Measurements from ENCODE around the gene RGS4. TPM values are rescaled to one million over a fixed set of nuclear protein-coding genes. Genes with fewer than 3 reads are reported as not detected.

RGS4 gene
- total RNA-seq, 1 experiment from 2014 or later = not detected

- no peak overlapping the region for H3K4me2 ChIP-seq (ENCODE audit: insufficient read depth, insufficient read length, low read length)
- H4K20me1 ChIP-seq (ENCODE audit: control insufficient read depth, insufficient read depth, insufficient read length) = no peaks in the 10 kb centered on the region
- peaks cover 0 to 2% of the 10 kb centered on the region in 2 experiments; a peak in 1 of 5 replicates for H3K9me3 Mint-ChIP-seq
- H3K27ac ChIP-seq (ENCODE audit: insufficient read length, low read depth, low read length) = no peak overlapping the region
- H3K4me1 ChIP-seq (ENCODE audit: insufficient read depth, low read length) = no peaks in the 10 kb centered on the region
- H3K36me3 Mint-ChIP-seq (ENCODE audit: insufficient read depth in 1 of 3, low read depth in 3 of 3) = no peaks in the 10 kb centered on the region
- no peak overlapping the region for H3K56ac ChIP-seq (ENCODE audit: insufficient read length, low read depth, low read length)
- no peak overlapping the region for H3K14ac ChIP-seq (ENCODE audit: insufficient read depth, low read length)
- WGBS (ENCODE audit: extremely low coverage, insufficient read length, low lambda C conversion rate) = no CpG with 5 or more reads among the region's 3 CpGs
- DNase-seq = no peak
- H2BK12ac ChIP-seq (ENCODE audit: insufficient read length, low read depth, low read length) = no peak overlapping the region
- TF ChIP-seq, protein P1, sequence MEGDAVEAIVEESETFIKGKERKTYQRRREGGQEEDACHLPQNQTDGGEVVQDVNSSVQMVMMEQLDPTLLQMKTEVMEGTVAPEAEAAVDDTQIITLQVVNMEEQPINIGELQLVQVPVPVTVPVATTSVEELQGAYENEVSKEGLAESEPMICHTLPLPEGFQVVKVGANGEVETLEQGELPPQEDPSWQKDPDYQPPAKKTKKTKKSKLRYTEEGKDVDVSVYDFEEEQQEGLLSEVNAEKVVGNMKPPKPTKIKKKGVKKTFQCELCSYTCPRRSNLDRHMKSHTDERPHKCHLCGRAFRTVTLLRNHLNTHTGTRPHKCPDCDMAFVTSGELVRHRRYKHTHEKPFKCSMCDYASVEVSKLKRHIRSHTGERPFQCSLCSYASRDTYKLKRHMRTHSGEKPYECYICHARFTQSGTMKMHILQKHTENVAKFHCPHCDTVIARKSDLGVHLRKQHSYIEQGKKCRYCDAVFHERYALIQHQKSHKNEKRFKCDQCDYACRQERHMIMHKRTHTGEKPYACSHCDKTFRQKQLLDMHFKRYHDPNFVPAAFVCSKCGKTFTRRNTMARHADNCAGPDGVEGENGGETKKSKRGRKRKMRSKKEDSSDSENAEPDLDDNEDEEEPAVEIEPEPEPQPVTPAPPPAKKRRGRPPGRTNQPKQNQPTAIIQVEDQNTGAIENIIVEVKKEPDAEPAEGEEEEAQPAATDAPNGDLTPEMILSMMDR (conservative IDR thresholded peaks at IDR 0.05) = no peak
- H3K4me3 Mint-ChIP-seq = no peak overlapping the region
- no peak overlapping the region for H3K9ac ChIP-seq (ENCODE audit: extremely low read depth, insufficient read length, low read length)
- no peak overlapping the region for H4K8ac ChIP-seq (replicated peaks; ENCODE audit: insufficient read length, low read depth, low read length)
- no peak overlapping the region for H3T11ph ChIP-seq (ENCODE audit: low read length)
- no peaks in the 10 kb centered on the region for H3K27me3 Mint-ChIP-seq (ENCODE audit: low read depth)
- no peak overlapping the region for H2BK20ac ChIP-seq (ENCODE audit: low read depth, low read length, poor library complexity, severe bottlenecking)
- H2AK5ac ChIP-seq (ENCODE audit: insufficient read length, low read length) = no peak overlapping the region
- H4K5ac ChIP-seq (ENCODE audit: insufficient read length, low read depth, low read length) = no peak overlapping the region
- H2BK5ac ChIP-seq (ENCODE audit: insufficient read length, low read length) = no peak overlapping the region
- H3K18ac ChIP-seq (ENCODE audit: insufficient read length, low read depth, low read length) = no peak overlapping the region
- H2BK15ac ChIP-seq (ENCODE audit: low read depth, low read length) = no peak overlapping the region
- H4K91ac ChIP-seq (ENCODE audit: insufficient read length, low read depth, low read length) = no peak overlapping the region
- H3K27me3 ChIP-seq (ENCODE audit: insufficient read depth, low read length) = no peaks in the 10 kb centered on the region
- H3K4me1 Mint-ChIP-seq = peaks cover 2% of the 10 kb centered on the region in 2 experiments; a peak in 2 of 4 replicates
- H3K79me2 ChIP-seq (ENCODE audit: insufficient read depth, low read length) = no peaks in the 10 kb centered on the region
- H3K4ac ChIP-seq (ENCODE audit: low read depth, low read length) = no peak overlapping the region
- H3K23ac ChIP-seq (ENCODE audit: insufficient read length, low read depth, low read length) = no peak overlapping the region
- no peak overlapping the region for H3K27ac Mint-ChIP-seq
- H2AFZ ChIP-seq (ENCODE audit: low read length) = no peak overlapping the region
- H3K23me2 ChIP-seq (ENCODE audit: insufficient read length, low read depth, low read length, poor library complexity, severe bottlenecking) = no peaks in the 10 kb centered on the region
- no peaks in the 10 kb centered on the region for H3K79me1 ChIP-seq (ENCODE audit: insufficient read depth, low read depth, low read length, poor library complexity, severe bottlenecking)
- no peak overlapping the region for H2BK120ac ChIP-seq (ENCODE audit: low read depth, low read length, poor library complexity, severe bottlenecking)
- no peaks in the 10 kb centered on the region for H3K9me3 ChIP-seq (ENCODE audit: control insufficient read depth, low read depth, low read length)
Measured at GRCh38 chr1:163076446-163076845, 7.3 kb downstream of the RGS4 start.
